Measurements from ENCODE around the gene RASL10A.

The RASL10A gene

DNA sequence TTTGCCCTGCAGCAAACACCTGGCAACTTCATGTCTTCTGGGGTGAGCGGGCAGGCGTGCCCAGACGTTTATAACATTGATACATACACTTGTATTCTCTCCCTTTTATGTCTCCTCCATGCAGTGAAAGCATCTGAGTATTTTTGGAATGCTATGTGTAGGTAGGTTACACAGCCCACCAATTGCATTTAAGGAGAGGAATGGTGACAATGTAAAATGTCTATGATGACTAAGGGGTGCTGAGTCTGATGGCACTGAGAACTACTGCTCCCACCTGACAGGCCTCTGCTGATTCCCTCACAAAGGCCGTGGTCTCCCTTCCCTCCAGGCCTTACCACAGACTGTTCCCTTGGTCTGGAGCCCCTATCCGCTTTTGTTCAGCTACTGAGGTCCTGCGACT lies 22.9 kb upstream of the RASL10A start:
- DNase-seq (ENCODE audit: low spot score): no peak

- DNase-seq (ENCODE audit: low spot score): no peak
These were observed 22.3 kb upstream of the RASL10A start for GRCh38 chr22:29337631-29338284.

DNA sequence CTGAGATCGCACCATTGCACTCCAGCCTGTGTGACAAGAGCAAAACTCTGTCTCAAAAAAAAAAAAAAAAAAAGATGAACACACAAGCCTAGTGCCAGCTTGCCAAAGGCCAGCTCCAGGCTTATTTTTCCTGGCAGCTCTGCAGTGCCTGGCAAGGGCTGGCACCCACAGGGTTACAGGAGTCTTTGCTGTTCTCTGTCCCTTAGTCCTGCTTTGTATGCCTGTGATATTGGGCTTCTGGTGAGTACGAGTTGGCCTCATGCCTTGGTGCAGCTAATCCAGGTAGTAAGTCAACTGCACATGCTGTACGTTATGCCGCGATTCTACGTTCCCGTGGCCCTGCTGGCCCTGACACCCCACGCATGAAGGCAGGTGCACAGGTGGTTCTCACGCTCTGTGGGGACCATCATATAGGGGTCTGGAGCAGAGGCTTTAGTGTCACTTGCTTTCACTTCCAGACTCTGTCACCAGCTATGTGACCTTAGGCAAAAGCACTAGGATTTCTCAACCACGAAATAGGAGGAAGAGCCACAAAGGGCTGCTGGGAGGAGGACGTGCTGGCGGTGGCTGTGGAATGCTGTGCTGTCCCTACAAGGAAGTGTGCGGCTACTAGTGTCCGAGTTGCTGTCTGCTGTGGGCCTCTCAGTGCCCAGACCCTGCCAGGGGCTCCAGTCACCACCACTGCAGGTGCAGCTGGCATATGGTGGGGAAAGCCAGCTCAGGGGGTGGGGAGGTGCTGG lies 21.4 kb upstream of the RASL10A start:
- no peak for DNase-seq (ENCODE audit: low spot score)

DNA sequence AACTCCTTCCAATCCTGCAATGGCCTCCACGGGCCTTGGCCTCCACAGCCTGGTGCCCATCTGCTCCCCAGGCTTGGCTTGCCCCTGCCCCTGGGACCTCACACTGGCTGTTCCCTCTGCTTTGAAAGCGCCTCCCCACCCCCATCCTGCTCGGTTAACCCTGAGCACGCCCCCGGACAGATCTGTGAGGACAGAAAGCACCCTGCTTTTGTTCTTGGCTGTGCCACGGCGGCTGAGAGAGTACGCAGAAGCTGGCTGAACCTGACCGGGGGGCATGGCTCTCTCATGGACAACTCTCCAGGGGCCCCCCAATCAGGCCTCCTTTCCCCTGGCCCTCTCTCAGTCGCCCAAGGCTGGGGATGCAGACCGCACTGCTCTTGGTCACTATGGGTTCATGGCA lies 20.2 kb upstream of the RASL10A start:
- no peak for DNase-seq (ENCODE audit: low spot score)

DNA sequence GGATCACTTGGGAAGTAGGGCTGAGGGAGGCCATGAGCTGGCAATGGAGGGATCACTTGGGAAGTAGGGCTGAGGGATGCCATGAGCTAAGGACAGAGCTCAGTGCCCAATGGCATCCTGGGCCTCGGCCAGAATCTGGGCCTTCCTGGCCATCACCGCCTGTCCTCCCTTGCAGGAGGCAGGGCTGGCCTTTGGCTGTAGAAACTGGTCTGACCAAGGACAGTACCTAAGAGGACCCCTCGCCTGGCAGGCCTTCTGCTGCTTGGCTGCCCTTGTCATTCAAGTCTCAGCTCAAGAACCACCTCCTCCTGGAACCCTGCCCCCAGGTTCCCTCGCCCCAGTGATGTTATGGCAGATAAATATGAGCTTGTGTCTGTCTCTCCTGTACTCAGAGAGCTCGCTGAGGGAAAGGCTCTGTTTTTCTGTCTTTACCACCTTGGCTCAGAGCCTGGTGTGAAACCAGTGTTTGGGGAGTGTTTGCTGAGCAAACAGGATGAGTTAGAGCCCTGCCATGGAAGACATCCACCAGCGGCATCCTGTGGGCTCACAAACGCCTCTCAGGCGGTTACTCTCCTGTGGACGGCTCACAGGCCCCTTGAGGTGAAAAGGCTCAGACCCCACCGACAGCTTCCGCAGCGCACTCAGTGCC lies 19.3 kb upstream of the RASL10A start:
- DNase-seq (ENCODE audit: low spot score): no peak

- DNase-seq (ENCODE audit: low spot score): no peak
These were observed 18.7 kb upstream of the RASL10A start for GRCh38 chr22:29334148-29334547.

GRCh38 chr22:29332886-29333496 lies 17.5 kb upstream of the RASL10A start:
- DNase-seq (ENCODE audit: low spot score): no peak

DNA sequence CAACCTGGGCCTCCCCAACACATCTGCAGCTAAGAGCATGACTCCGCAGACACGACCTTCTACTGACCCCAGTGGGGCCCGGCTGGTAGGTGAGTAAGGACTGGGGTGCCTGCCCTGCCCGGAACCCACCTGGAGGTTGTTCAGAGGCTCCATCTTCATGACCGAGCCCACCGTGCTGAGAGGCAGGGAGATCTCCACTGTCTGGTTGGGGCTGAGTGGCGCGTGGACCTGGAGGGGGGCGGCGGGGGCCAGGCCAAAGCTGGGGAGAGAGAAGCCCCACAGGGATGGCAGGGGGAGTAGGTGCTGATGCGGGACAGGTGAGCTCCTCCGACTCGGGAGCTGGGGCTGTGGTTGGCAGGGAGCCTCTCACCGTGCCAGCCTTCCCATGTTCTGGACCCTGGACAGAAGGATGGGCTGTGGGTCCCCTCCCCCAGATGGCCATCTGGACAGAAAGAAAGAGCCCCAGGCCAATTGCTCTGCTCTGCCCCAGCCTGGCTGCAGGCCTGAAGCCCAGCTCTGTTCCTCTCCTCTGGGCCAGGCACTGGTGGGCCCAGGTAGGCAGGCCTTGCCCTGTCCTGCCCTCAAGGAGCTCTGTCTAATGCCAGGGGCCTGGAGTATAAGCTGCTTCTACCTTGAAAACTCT lies 16.3 kb upstream of the RASL10A start:
- no peak for DNase-seq (ENCODE audit: low spot score)

GRCh38 chr22:29331213-29331612 lies 15.7 kb upstream of the RASL10A start:
- no peak for DNase-seq (ENCODE audit: low spot score)

DNA sequence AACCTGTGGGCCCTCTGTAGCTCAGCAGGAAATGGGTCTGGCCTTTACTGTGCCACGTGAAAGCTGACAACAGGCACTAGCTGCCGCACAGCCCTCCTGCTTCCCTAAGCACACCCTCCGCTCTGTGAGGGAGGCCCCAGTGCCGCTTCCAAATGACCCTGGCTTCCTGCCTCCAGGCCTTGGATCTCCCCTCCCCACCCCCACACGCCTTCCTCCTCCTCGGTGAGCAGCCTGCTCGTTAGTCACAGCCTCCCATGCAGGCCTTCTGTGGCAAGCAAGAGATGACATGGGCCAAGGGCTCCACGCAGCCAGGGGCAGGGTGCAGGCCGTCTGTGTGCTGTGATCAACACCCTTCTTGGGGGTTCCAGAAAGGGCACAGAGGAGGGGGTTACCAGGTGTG lies 15.3 kb upstream of the RASL10A start:
- DNase-seq (ENCODE audit: low spot score): peak; percentile 53

GRCh38 chr22:29330291-29330690 lies 14.8 kb upstream of the RASL10A start:
- DNase-seq (ENCODE audit: low spot score): no peak

DNA sequence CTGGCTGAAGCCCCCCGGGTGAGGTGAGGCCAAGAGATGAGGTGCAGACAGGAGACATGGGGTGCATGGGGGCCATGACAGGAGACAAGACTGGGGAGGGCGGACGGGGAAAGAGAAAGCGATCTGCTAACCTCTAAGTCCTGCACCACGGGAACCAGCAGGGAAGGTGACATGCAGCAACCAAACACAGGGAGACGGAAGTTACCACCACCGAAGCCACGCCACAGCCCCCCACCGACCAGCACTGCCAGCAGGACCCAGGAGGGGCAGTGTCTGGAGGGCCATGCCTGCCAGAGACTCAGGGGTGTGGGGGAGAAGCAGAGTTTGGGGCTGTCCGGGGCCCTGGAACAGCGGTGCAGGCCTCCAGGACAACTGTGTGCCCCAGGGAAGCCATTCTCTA lies 14.1 kb upstream of the RASL10A start:
- DNase-seq (ENCODE audit: low spot score): no peak

DNA sequence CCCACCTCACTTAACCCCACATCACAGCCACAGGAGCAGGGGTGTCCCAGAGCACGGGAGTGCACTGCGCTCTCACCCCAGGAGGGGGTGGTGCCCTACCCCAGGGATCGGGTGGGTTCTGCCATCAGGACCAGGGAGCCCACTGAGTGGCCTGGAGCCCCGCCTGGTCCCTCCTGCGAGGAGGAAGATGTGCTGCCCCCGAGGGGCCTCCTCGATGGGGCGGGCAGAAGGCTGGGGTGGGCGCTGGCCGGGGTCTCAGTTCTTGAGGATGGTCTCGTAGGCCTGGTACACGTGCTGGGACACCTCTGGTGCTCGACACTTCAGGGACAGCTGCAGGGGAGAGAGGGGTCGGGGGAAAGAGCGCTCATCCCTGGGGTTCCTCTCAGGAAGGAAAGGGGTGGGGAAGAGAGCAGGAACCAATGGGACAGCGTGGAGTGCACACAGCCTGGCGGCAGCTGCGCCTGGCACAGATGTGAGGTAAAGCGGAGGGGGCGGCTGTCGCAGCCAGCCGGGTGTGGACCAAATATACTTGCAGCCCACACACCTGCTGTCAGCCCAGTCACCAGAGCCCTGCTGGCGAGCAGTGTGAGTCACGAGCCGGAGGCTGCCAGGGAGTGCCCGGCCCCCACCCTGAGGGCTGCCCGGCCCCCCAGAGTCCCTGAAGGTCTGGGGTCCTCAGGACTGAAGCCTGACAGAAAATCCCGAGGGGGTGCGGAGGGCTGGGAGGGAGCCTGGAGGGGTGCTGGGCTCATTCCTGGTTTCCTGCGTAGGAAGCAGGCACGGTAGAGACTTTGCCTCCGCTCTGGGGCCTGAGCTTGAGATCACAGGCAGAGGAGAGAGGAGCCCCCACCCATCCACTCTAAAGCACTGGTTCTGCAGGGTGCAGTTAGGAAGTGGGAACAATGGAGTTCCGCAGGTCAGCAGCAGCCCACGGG lies 13.3 kb upstream of the RASL10A start:
- no peak for DNase-seq (ENCODE audit: low spot score)

- DNase-seq (ENCODE audit: low spot score): no peak
These were observed 12.6 kb upstream of the RASL10A start for GRCh38 chr22:29328055-29328454.

GRCh38 chr22:29327089-29327764 lies 11.7 kb upstream of the RASL10A start:
- no peak for DNase-seq (ENCODE audit: low spot score)

DNA sequence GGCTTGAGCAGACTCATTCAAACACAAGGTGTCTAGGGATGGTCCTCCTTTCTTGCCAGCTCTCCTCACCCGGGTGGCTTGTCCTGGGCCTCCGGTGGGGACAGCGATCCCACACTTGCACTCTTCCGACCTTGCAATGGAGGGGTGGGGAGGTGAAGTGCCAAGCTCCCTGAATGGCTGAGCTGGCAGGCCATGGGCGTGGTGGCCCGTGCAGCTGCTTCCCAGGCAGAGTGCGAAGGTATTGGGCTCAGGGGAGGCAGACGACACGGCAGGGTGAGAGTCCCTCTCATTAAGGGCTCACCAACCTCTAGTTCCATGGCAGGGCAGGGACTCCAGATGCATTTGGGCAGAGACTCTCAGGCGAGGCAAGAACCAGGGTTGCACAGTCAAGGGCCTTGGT lies 11.0 kb upstream of the RASL10A start:
- DNase-seq (ENCODE audit: low spot score): no peak

- DNase-seq (ENCODE audit: low spot score): no peak
These were observed 10.4 kb upstream of the RASL10A start for GRCh38 chr22:29325785-29326315.

DNA sequence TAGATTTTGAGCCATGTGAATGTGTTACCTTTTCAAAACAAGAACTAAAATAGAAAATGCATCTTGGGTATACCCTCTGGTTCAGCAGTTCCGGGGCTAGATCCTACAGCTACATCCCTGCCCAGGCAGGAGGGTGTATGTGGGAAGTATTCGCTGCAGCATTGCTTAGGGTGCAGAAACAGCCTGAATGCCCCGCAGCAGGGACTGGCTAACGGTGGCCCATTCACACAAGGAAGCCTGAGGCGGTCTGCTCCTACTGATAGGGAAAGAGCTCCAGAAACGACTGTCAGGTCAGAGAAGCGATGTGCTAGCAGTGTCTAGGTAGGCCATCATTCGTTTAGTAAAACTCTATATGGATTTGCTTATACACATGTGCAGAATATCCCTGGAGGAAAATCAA lies 9.9 kb upstream of the RASL10A start:
- no peak for DNase-seq (ENCODE audit: low spot score)

DNA sequence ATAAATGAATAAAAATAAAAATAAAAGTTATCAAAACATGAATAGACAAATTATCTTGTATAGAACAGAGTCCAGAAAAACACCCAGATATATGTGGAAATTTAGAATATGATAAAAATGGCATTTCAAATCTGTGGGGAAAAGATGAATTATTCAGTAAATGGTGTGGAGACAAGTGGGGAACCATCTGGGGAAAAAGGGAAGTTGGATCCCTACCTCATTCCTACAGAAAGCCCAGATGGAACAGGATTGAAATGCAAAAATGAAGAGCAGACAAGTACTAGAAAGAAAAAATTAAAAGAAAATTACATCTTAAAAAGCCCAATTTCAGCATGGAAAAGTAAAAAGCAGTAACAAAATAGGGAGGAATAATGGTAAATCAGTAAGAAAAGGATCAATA lies 8.1 kb upstream of the RASL10A start:
- no peak for DNase-seq (ENCODE audit: low spot score)

GRCh38 chr22:29320546-29320945 lies 5.0 kb upstream of the RASL10A start:
- no peak for DNase-seq (ENCODE audit: low spot score)

- no peak for DNase-seq (ENCODE audit: low spot score)
These were observed 3.6 kb upstream of the RASL10A start for GRCh38 chr22:29319072-29319471.
